WTC11 (cell line): ENCODE results near the gene IDE.

ENCODE experiments used
- ZNF317 ChIP-seq: sonication (generic); formaldehyde crosslinking; IDR thresholded peaks from 2 replicates; pipeline ENCODE4 v1.8.1; 2023; ENCODE audit warnings: low read depth, mild to moderate bottlenecking, moderate library complexity, missing genetic modification reagents, borderline replicate concordance
- TF ChIP-seq, protein P1 (sequence below): fragments of 200-600 bp; IDR thresholded peaks from 2 replicates; pipeline ENCODE4 v1.8.0; 2022; ENCODE audit warnings: antibody characterized with exemption

- TF ChIP-seq, protein P1, sequence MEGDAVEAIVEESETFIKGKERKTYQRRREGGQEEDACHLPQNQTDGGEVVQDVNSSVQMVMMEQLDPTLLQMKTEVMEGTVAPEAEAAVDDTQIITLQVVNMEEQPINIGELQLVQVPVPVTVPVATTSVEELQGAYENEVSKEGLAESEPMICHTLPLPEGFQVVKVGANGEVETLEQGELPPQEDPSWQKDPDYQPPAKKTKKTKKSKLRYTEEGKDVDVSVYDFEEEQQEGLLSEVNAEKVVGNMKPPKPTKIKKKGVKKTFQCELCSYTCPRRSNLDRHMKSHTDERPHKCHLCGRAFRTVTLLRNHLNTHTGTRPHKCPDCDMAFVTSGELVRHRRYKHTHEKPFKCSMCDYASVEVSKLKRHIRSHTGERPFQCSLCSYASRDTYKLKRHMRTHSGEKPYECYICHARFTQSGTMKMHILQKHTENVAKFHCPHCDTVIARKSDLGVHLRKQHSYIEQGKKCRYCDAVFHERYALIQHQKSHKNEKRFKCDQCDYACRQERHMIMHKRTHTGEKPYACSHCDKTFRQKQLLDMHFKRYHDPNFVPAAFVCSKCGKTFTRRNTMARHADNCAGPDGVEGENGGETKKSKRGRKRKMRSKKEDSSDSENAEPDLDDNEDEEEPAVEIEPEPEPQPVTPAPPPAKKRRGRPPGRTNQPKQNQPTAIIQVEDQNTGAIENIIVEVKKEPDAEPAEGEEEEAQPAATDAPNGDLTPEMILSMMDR, result no peak
- TF ChIP-seq ZNF317, result no peak
These were observed 26.2 kb downstream of the IDE start for GRCh38 chr10:92547676-92548075.
